Gastrocnemius medialis (tissue), 4 donors: ENCODE measurements around the gene SPEM1. TPM values are rescaled to one million over a fixed set of nuclear protein-coding genes. Genes with fewer than 3 reads are reported as not detected.

Source experiments
- ATAC-seq, 2 donors: fragments of 150-250 bp; one replicate each; pipeline ENCODE4 v1.9.1; 2016
- DNase-seq, 2 donors: peaks; one replicate each; pipeline ENCODE4 v3.0.0-alpha.2; 2019
- H3K27ac ChIP-seq, 4 donors: fragments of 200-600 bp; sonication (generic); 1 replicate in 1 of 4; 2 replicates in 3 of 4; pipeline ENCODE4 v1.5.1; 2016 to 2018; ENCODE audit warnings: mild to moderate bottlenecking in 2 of 4, moderate library complexity in 1 of 4
- H3K27me3 ChIP-seq, 3 donors: fragments of 200-600 bp; sonication (generic) in 2 of 3; 1 replicate in 1 of 3; 2 replicates in 2 of 3; pipeline versions ENCODE4 v1.5.1 to v1.6.0; 2016 to 2019; ENCODE audit warnings: mild to moderate bottlenecking in 1 of 3, moderate library complexity in 1 of 3
- H3K36me3 ChIP-seq, 2 donors: fragments of 200-600 bp; sonication (generic) in 1 of 2; one replicate each; pipeline ENCODE4 v1.5.1; 2017 to 2018
- H3K4me1 ChIP-seq, 2 donors: fragments of 200-600 bp; sonication (generic) in 1 of 2; one replicate each; pipeline ENCODE4 v1.5.1; 2016 to 2017; ENCODE audit warnings: mild to moderate bottlenecking in 2 of 2
- H3K4me3 ChIP-seq, 4 donors: fragments of 200-600 bp; sonication (generic) in 3 of 4; 1 replicate in 1 of 4; 2 replicates in 3 of 4; pipeline ENCODE4 v1.5.1; 2016 to 2019; ENCODE audit warnings: mild to moderate bottlenecking in 2 of 4
- H3K9me3 ChIP-seq, 3 donors: fragments of 200-600 bp; sonication (generic) in 2 of 3; 1 replicate in 1 of 3; 2 replicates in 2 of 3; pipeline ENCODE4 v1.5.1; 2016 to 2019
- POLR2A ChIP-seq, 2 donors: fragments of 450-650 bp; IDR thresholded peaks; one replicate each; pipeline ENCODE4 v1.6.1; 2017; ENCODE audit warnings: antibody characterized with exemption in 2 of 2, mild to moderate bottlenecking in 2 of 2, moderate library complexity in 2 of 2
- in situ Hi-C, 4 donors: fragments of 200-750 bp; cut with MboI; loops; one replicate each; pipeline versions ENCODE4 v1.15.0 to v1.8.0; 2017; ENCODE audit warnings: low sequenced_read_pairs in 4 of 4
- intact Hi-C: fragments of 100-400 bp; cut with DNase I; formaldehyde crosslinking; loops from one replicate; pipeline ENCODE4 v1.15.1; 2023; ENCODE audit warnings: low total_unique reads
- total RNA-seq, 4 donors: library from RNA; depleted of rRNA; stranded (reverse); fragments of >200 nt; gene quantifications; one replicate each; pipeline versions ENCODE4 v1.1.0 to v1.2.3, GENCODE V29; 2016
- TF ChIP-seq, protein P1 (sequence below), 5 experiments: fragments of 450-650 bp in 3 of 5; fragments of 200-600 bp in 2 of 5; sonication (generic) in 2 of 5; IDR thresholded peaks in 4 of 5; conservative IDR thresholded peaks in 1 of 5; 1 replicate in 4 of 5; 2 replicates in 1 of 5; pipeline ENCODE4 v1.5.1; 2016 to 2019; ENCODE audit warnings: antibody characterized with exemption in 5 of 5, mild to moderate bottlenecking in 3 of 5, moderate library complexity in 3 of 5

The SPEM1 gene
- total RNA-seq, 4 donors from 2014 or later = not detected

GRCh38 chr17:7459961-7460545 is 39.9 kb downstream of the SPEM1 start:
- H3K9me3 ChIP-seq = no peaks in the 10 kb centered on the region
- no peak for TF ChIP-seq POLR2A (IDR thresholded peaks at IDR 0.05)
- TF ChIP-seq, protein P1, sequence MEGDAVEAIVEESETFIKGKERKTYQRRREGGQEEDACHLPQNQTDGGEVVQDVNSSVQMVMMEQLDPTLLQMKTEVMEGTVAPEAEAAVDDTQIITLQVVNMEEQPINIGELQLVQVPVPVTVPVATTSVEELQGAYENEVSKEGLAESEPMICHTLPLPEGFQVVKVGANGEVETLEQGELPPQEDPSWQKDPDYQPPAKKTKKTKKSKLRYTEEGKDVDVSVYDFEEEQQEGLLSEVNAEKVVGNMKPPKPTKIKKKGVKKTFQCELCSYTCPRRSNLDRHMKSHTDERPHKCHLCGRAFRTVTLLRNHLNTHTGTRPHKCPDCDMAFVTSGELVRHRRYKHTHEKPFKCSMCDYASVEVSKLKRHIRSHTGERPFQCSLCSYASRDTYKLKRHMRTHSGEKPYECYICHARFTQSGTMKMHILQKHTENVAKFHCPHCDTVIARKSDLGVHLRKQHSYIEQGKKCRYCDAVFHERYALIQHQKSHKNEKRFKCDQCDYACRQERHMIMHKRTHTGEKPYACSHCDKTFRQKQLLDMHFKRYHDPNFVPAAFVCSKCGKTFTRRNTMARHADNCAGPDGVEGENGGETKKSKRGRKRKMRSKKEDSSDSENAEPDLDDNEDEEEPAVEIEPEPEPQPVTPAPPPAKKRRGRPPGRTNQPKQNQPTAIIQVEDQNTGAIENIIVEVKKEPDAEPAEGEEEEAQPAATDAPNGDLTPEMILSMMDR (IDR thresholded peaks at IDR 0.05 in 4 of 5, conservative IDR thresholded peaks at IDR 0.05 in 1 of 5) = no peak
- no peak for DNase-seq
- ATAC-seq = no peak
- peaks cover 0 to 44% of the 10 kb centered on the region in 2 donors for H3K36me3 ChIP-seq
- in situ Hi-C loops = no loop called here
- H3K27me3 ChIP-seq = no peaks in the 10 kb centered on the region
- no peak overlapping the region for H3K4me3 ChIP-seq
- intact Hi-C loops = no loop called here
- H3K27ac ChIP-seq = peak overlapping the region in 3 of 4 donors; percentile 5 to 45 (median 40)
- H3K4me1 ChIP-seq = peaks cover 9% of the 10 kb centered on the region in 2 donors

GRCh38 chr17:7460850-7461660 is 40.9 kb downstream of the SPEM1 start:
- Histone ChIP-seq H3K4me1 (peaks cover 8 to 12% of the 10 kb centered on the region in 2 donors), H3K9me3 (no peaks in the 10 kb centered on the region), H3K4me3 (no peak overlapping the region), H3K36me3 (peaks cover 0 to 50% of the 10 kb centered on the region in 2 donors), H3K27ac (peak overlapping the region in 2 of 4 donors; percentile 31 to 45), H3K27me3 (no peaks in the 10 kb centered on the region)
- intact Hi-C loops (no loop called here), in situ Hi-C loops (no loop called here)
- no peak for TF ChIP-seq POLR2A (IDR thresholded peaks at IDR 0.05)
- TF ChIP-seq, protein P1 (IDR thresholded peaks at IDR 0.05 in 4 of 5, conservative IDR thresholded peaks at IDR 0.05 in 1 of 5) = no peak
- ATAC-seq (peak in 1 of 2 donors; percentile 62), DNase-seq (peak in 1 of 2 donors; percentile 41)

- TF ChIP-seq, protein P1 (IDR thresholded peaks at IDR 0.05 in 4 of 5, conservative IDR thresholded peaks at IDR 0.05 in 1 of 5) = no peak
- TF ChIP-seq POLR2A (IDR thresholded peaks at IDR 0.05) = no peak
- H3K4me3 ChIP-seq = no peak overlapping the region
- in situ Hi-C loops = no loop called here
Observed at GRCh38 chr17:7462474-7463371, 42.6 kb downstream of the SPEM1 start.

DNA sequence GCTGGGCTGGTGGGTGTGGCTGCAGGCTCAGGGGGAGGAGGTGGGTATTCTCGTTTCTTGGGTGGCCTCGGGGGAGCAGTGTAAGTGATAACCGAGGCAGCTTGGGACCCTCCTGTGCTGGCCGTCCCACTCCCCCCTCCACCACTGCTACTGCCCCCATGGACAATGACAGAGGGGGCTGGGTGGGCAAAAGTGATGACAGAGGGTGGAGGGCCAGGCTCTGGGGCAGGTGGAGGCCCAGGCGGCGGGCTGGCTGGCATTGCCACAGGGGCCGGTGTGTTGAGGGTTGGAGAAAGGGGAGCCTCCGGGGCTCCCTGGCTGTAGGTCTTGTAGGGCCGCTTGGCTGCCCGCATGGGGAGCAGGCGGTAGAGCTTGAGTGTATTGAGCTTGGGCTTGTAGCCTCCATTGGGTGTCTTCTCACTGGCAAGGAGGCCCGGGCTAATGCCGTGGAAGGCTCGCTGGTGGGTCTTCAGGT is 43.3 kb downstream of the SPEM1 start:
- Histone ChIP-seq H3K4me1 (peaks cover 20 to 25% of the 10 kb centered on the region in 2 donors), H3K27ac (peak overlapping the region in 1 of 4 donors; percentile 11), H3K27me3 (no peaks in the 10 kb centered on the region), H3K36me3 (peaks cover 0 to 32% of the 10 kb centered on the region in 2 donors), H3K9me3 (no peaks in the 10 kb centered on the region), H3K4me3 (no peak overlapping the region)
- in situ Hi-C loops (no loop called here), intact Hi-C loops (no loop called here)
- DNase-seq (no peak), ATAC-seq (no peak)
- no peak for TF ChIP-seq POLR2A (IDR thresholded peaks at IDR 0.05)
- TF ChIP-seq, protein P1 (IDR thresholded peaks at IDR 0.05 in 4 of 5, conservative IDR thresholded peaks at IDR 0.05 in 1 of 5) = no peak

More at GRCh38 chr17:7462474-7463371, 42.6 kb downstream of the SPEM1 start:
- no peak for ATAC-seq
- H3K9me3 ChIP-seq = no peaks in the 10 kb centered on the region
- peak overlapping the region in 1 of 4 donors; percentile 11 for H3K27ac ChIP-seq
- no peak for DNase-seq
- no peaks in the 10 kb centered on the region for H3K27me3 ChIP-seq
- intact Hi-C loops = no loop called here
- H3K4me1 ChIP-seq = peaks cover 19 to 22% of the 10 kb centered on the region in 2 donors
- H3K36me3 ChIP-seq = peaks cover 0 to 38% of the 10 kb centered on the region in 2 donors
